H9 (cell line): ENCODE results near the gene TNIK. TPM values are rescaled to one million over a fixed set of nuclear protein-coding genes. Genes with fewer than 3 reads are reported as not detected.

Source experiments
- DNase-seq: peaks from one replicate; pipeline ENCODE4 v3.0.0-alpha.2; 2017
- H2AFZ ChIP-seq: one replicate; pipeline ENCODE4 v1.6.1; 2013; ENCODE audit warnings: mild to moderate bottlenecking, low read length, control low read depth, moderate library complexity
- H2AK5ac ChIP-seq: 2 replicates; pipeline ENCODE4 v1.6.1; 2013; ENCODE audit warnings: low read length, control low read depth, mixed read lengths; ENCODE audit not compliant: insufficient read length
- H2BK120ac ChIP-seq: one replicate; pipeline ENCODE4 v1.6.1; 2013; ENCODE audit warnings: low read depth, mild to moderate bottlenecking, low read length, control low read depth, inconsistent platforms; ENCODE audit not compliant: poor library complexity, severe bottlenecking
- H2BK12ac ChIP-seq: 2 replicates; pipeline ENCODE4 v1.6.1; 2013; ENCODE audit warnings: low read length, control low read depth, mixed read lengths, low read depth; ENCODE audit not compliant: insufficient read length
- H2BK15ac ChIP-seq: 2 replicates; pipeline ENCODE4 v1.6.1; 2013; ENCODE audit warnings: low read depth, low read length, control low read depth
- H2BK20ac ChIP-seq: one replicate; pipeline ENCODE4 v1.6.1; 2013; ENCODE audit warnings: low read depth, mild to moderate bottlenecking, low read length, control low read depth, inconsistent platforms; ENCODE audit not compliant: poor library complexity, severe bottlenecking
- H2BK5ac ChIP-seq: 2 replicates; pipeline ENCODE4 v1.6.1; 2013; ENCODE audit warnings: low read length, control low read depth, mixed read lengths; ENCODE audit not compliant: insufficient read length
- H3K14ac ChIP-seq: 2 replicates; pipeline ENCODE4 v1.6.1; 2013; ENCODE audit warnings: low read length, control low read depth; ENCODE audit not compliant: insufficient read depth
- H3K18ac ChIP-seq: 2 replicates; pipeline ENCODE4 v1.6.1; 2013; ENCODE audit warnings: low read depth, mild to moderate bottlenecking, mixed read lengths, low read length, control low read depth; ENCODE audit not compliant: insufficient read length
- H3K23ac ChIP-seq: 2 replicates; pipeline ENCODE4 v1.6.1; 2013; ENCODE audit warnings: low read length, control low read depth, mixed read lengths, low read depth; ENCODE audit not compliant: insufficient read length
- H3K23me2 ChIP-seq: 2 replicates; pipeline ENCODE4 v1.6.1; 2013; ENCODE audit warnings: low read depth, mild to moderate bottlenecking, mixed read lengths, low read length, control low read depth; ENCODE audit not compliant: insufficient read length, poor library complexity, severe bottlenecking
- H3K27ac ChIP-seq: 2 replicates; pipeline ENCODE4 v1.5.1; 2013; ENCODE audit warnings: low read length, control low read depth, mixed read lengths, low read depth; ENCODE audit not compliant: insufficient read length
- H3K27me3 ChIP-seq: 2 replicates; pipeline ENCODE4 v1.6.1; 2013; ENCODE audit warnings: low read length, control low read depth, inconsistent platforms; ENCODE audit not compliant: insufficient read depth
- H3K4ac ChIP-seq: 2 replicates; pipeline ENCODE4 v1.6.1; 2013; ENCODE audit warnings: low read depth, mild to moderate bottlenecking, control low read depth, inconsistent platforms, low read length, moderate library complexity
- H3K4me1 ChIP-seq: 2 replicates; pipeline ENCODE4 v1.6.1; 2013; ENCODE audit warnings: low read length, control low read depth, inconsistent platforms; ENCODE audit not compliant: insufficient read depth
- H3K4me2 ChIP-seq: 2 replicates; pipeline ENCODE4 v1.6.1; 2013; ENCODE audit warnings: low read length, control low read depth, mixed read lengths; ENCODE audit not compliant: insufficient read length, insufficient read depth
- H3K56ac ChIP-seq: 2 replicates; pipeline ENCODE4 v1.6.1; 2013; ENCODE audit warnings: low read depth, mild to moderate bottlenecking, mixed read lengths, low read length, control low read depth; ENCODE audit not compliant: insufficient read length
- H3K79me1 ChIP-seq: 2 replicates; pipeline ENCODE4 v1.6.1; 2013; ENCODE audit warnings: low read depth, mild to moderate bottlenecking, moderate library complexity, low read length, control low read depth, inconsistent platforms; ENCODE audit not compliant: insufficient read depth, poor library complexity, severe bottlenecking
- H3K79me2 ChIP-seq: 2 replicates; pipeline ENCODE4 v1.6.1; 2013; ENCODE audit warnings: low read length, control low read depth, inconsistent platforms; ENCODE audit not compliant: insufficient read depth
- H3K9ac ChIP-seq: 2 replicates; pipeline ENCODE4 v1.6.1; 2013; ENCODE audit warnings: low read length, control low read depth, mixed read lengths; ENCODE audit not compliant: insufficient read length; ENCODE audit errors: extremely low read depth
- H3K9me3 ChIP-seq: one replicate; pipeline ENCODE4 v1.6.1; 2013; ENCODE audit warnings: low read depth, low read length, inconsistent platforms; ENCODE audit not compliant: control insufficient read depth
- H3T11ph ChIP-seq: one replicate; pipeline ENCODE4 v1.6.1; 2013; ENCODE audit warnings: mild to moderate bottlenecking, low read length, control low read depth, inconsistent platforms
- H4K20me1 ChIP-seq: one replicate; pipeline ENCODE4 v1.6.1; 2013; ENCODE audit not compliant: control insufficient read depth, insufficient read length, insufficient read depth
- H4K5ac ChIP-seq: 2 replicates; pipeline ENCODE4 v1.6.1; 2013; ENCODE audit warnings: low read depth, mild to moderate bottlenecking, mixed read lengths, low read length, control low read depth; ENCODE audit not compliant: insufficient read length
- H4K8ac ChIP-seq: replicated peaks from 2 replicates; pipeline ENCODE4 v1.6.1; 2013; ENCODE audit warnings: low read length, control low read depth, mixed read lengths, low read depth; ENCODE audit not compliant: insufficient read length
- H4K91ac ChIP-seq: 2 replicates; pipeline ENCODE4 v1.6.1; 2013; ENCODE audit warnings: low read depth, mild to moderate bottlenecking, moderate library complexity, mixed read lengths, low read length, control low read depth; ENCODE audit not compliant: insufficient read length
- H3K27ac Mint-ChIP-seq, 3 experiments: 2 replicates in 2 of 3; 3 replicates in 1 of 3; pipeline ENCODE4 v1.8.0; 2020 to 2021; ENCODE audit warnings: mixed read lengths in 3 of 3, mild to moderate bottlenecking in 1 of 3, moderate library complexity in 1 of 3
- H3K27me3 Mint-ChIP-seq: 2 replicates; pipeline ENCODE4 v1.8.0; 2021; ENCODE audit warnings: low read depth, mild to moderate bottlenecking, moderate library complexity, mixed read lengths
- H3K36me3 Mint-ChIP-seq, 3 experiments: 2 replicates in 2 of 3; 3 replicates in 1 of 3; pipeline ENCODE4 v1.8.0; 2020 to 2021; ENCODE audit warnings: low read depth in 3 of 3, mixed read lengths in 3 of 3; ENCODE audit not compliant: insufficient read depth in 1 of 3
- H3K4me1 Mint-ChIP-seq, 2 experiments: 2 replicates each; pipeline ENCODE4 v1.8.0; 2020; ENCODE audit warnings: mixed read lengths in 2 of 2
- H3K4me3 Mint-ChIP-seq, 2 experiments: 2 replicates in 1 of 2; 3 replicates in 1 of 2; pipeline ENCODE4 v1.8.0; 2020 to 2021; ENCODE audit warnings: mild to moderate bottlenecking in 2 of 2, mixed read lengths in 2 of 2, moderate library complexity in 1 of 2
- H3K9me3 Mint-ChIP-seq, 2 experiments: 2 replicates in 1 of 2; 3 replicates in 1 of 2; pipeline ENCODE4 v1.8.0; 2020; ENCODE audit warnings: mild to moderate bottlenecking in 2 of 2, mixed read lengths in 2 of 2, moderate library complexity in 1 of 2
- CTCF ChIP-seq: fragments of 200-600 bp; sonication (generic); conservative IDR thresholded peaks from 3 replicates; pipeline ENCODE4 v1.8.0; 2021; ENCODE audit warnings: antibody characterized with exemption, mild to moderate bottlenecking
- WGBS: extraction: QIAGEN DNeasy Blood & Tissue Kit; methylation state at CpG from one replicate; pipeline ENCODE4 v1.1.7; 2013; ENCODE audit warnings: missing lambda C conversion rate, low lambda C conversion rate, mixed read lengths; ENCODE audit not compliant: insufficient read length; ENCODE audit errors: extremely low coverage; 5-methylcytosine and 5-hydroxymethylcytosine counted together
- total RNA-seq: library from RNA; stranded (reverse); gene quantifications from 2 replicates; pipeline ENCODE4 v1.2.1, GENCODE V29; 2021

Gene TNIK
- total RNA-seq, 1 experiment from 2014 or later, result 15.9 TPM

- DNase-seq, result peak; percentile 81
- H3K4me1 Mint-ChIP-seq, result no peaks in the 10 kb centered on the region
Measured at GRCh38 chr3:171028025-171028778, 432.0 kb downstream of the TNIK start.

More at GRCh38 chr3:171028025-171028778, 432.0 kb downstream of the TNIK start:
- TF ChIP-seq CTCF, result no peak
- WGBS, result no CpG with 5 or more reads among the region's 39 CpGs
- H3T11ph ChIP-seq, result no peak overlapping the region
- H2BK12ac ChIP-seq, result no peak overlapping the region
- no peaks in the 10 kb centered on the region for H4K20me1 ChIP-seq
- H2BK120ac ChIP-seq, result no peak overlapping the region
- H3K9me3 Mint-ChIP-seq, result no peaks in the 10 kb centered on the region
- H2BK20ac ChIP-seq, result no peak overlapping the region
- H2AK5ac ChIP-seq, result no peak overlapping the region
- H3K4ac ChIP-seq, result no peak overlapping the region
- no peak overlapping the region for H4K5ac ChIP-seq
- H3K4me3 Mint-ChIP-seq, result no peak overlapping the region; a peak in 1 of 5 replicates
- H3K9me3 ChIP-seq, result no peaks in the 10 kb centered on the region
- peak overlapping the region; percentile 3 for H3K4me2 ChIP-seq
- no peak overlapping the region for H2BK15ac ChIP-seq
- no peak overlapping the region for H4K91ac ChIP-seq
- no peak overlapping the region for H2BK5ac ChIP-seq
- peaks cover 5% of the 10 kb centered on the region; the same call in 1 of the 2 replicates for H3K27me3 Mint-ChIP-seq
- H4K8ac ChIP-seq, result no peak overlapping the region
- no peaks in the 10 kb centered on the region for H3K79me1 ChIP-seq
- H3K4me1 ChIP-seq, result no peaks in the 10 kb centered on the region
- no peaks in the 10 kb centered on the region for H3K23me2 ChIP-seq
- no peak overlapping the region for H3K56ac ChIP-seq
- H3K27ac Mint-ChIP-seq, result no peak overlapping the region
- peak overlapping the region; percentile 79 for H2AFZ ChIP-seq
- no peak overlapping the region for H3K18ac ChIP-seq
- no peaks in the 10 kb centered on the region for H3K36me3 Mint-ChIP-seq
- no peak overlapping the region for H3K14ac ChIP-seq
- H3K79me2 ChIP-seq, result no peaks in the 10 kb centered on the region
- H3K9ac ChIP-seq, result no peak overlapping the region
- no peaks in the 10 kb centered on the region for H3K27me3 ChIP-seq
- H3K23ac ChIP-seq, result no peak overlapping the region
- no peak overlapping the region for H3K27ac ChIP-seq
